GM18505 (cell line): Measurements from ENCODE around the gene COL5A3.
"Not testable (repeated sequence)": the region's sequence is repeated elsewhere in the genome, so short reads cannot be mapped to it uniquely, and the experiment has no call there.

Experiments
- ATAC-seq: cut with Tn5 transposase; IDR thresholded peaks from one replicate; pipeline ENCODE4 v1.9.1; 2021; ENCODE audit not compliant: unreplicated experiment
- POLR2A ChIP-seq: IDR thresholded peaks from 4 replicates; pipeline ENCODE4 v1.6.1; 2011; ENCODE audit warnings: borderline replicate concordance; ENCODE audit not compliant: insufficient read depth, insufficient read length; ENCODE audit errors: extremely low read depth

COL5A3 gene

GRCh38 chr19:10010247-10010691 is at the start of gene COL5A3:
Gene COL5A3, minus strand, starts transcription at chr19:10010504. Its CDS starts 119 bp downstream, at chr19:10010385.
- TF ChIP-seq POLR2A, result no peak
- ATAC-seq, result no peak

GRCh38 chr19:10052602-10053360 is 42.5 kb upstream of the COL5A3 start:
- no peak for TF ChIP-seq POLR2A
- no peak for ATAC-seq

- TF ChIP-seq POLR2A, result no peak
- no peak for ATAC-seq
Observed at GRCh38 chr19:10049626-10050025, 39.3 kb upstream of the COL5A3 start.

- no peak for TF ChIP-seq POLR2A
- no peak for ATAC-seq
Observed at GRCh38 chr19:10045371-10045770, 35.1 kb upstream of the COL5A3 start.

GRCh38 chr19:10044390-10044789 is 34.1 kb upstream of the COL5A3 start:
- no peak for ATAC-seq
- no peak for TF ChIP-seq POLR2A

- no peak for TF ChIP-seq POLR2A
- no peak for ATAC-seq
Observed at GRCh38 chr19:10043286-10043927, 33.1 kb upstream of the COL5A3 start.

- ATAC-seq, result no peak
- no peak for TF ChIP-seq POLR2A
Observed at GRCh38 chr19:10037809-10038208, 27.5 kb upstream of the COL5A3 start.

- no peak for ATAC-seq
Observed at GRCh38 chr19:10037367-10037766, 27.1 kb upstream of the COL5A3 start.

GRCh38 chr19:10036601-10037071 is 26.3 kb upstream of the COL5A3 start:
- TF ChIP-seq POLR2A, result no peak
- no peak for ATAC-seq

More at GRCh38 chr19:10037367-10037766, 27.1 kb upstream of the COL5A3 start:
- no peak for TF ChIP-seq POLR2A

GRCh38 chr19:10033614-10034013 is 23.3 kb upstream of the COL5A3 start:
- TF ChIP-seq POLR2A, result no peak
- ATAC-seq, result no peak

- TF ChIP-seq POLR2A, result no peak
- no peak for ATAC-seq
Observed at GRCh38 chr19:10027158-10027997, 17.1 kb upstream of the COL5A3 start.

- no peak for TF ChIP-seq POLR2A
- no peak for ATAC-seq
Observed at GRCh38 chr19:10026744-10027143, 16.4 kb upstream of the COL5A3 start.

- ATAC-seq, result not testable (repeated sequence)
Observed at GRCh38 chr19:10023096-10023495, 12.8 kb upstream of the COL5A3 start.
